ENCODE measurements around the gene UGGT2. TPM values are rescaled to one million over a fixed set of nuclear protein-coding genes. Genes with fewer than 3 reads are reported as not detected.

Gene UGGT2
- total RNA-seq, 1 donor from 2014 or later, result 35.3 TPM

Other genes with a start within 250 kb of the UGGT2 start
- under 0.01 TPM in 1 of 2 replicates, not detected in the other for gene HS6ST3, start 36.7 kb upstream of the UGGT2 start, total RNA-seq